SK-N-SH (cell line): ENCODE data around the gene MACROD2.

Experiments
- CHD2 ChIP-seq: fragments of 150-350 bp; IDR thresholded peaks from 2 replicates; pipeline ENCODE4 v1.6.1; 2018; ENCODE audit warnings: low read length; ENCODE audit not compliant: partially characterized antibody
- CTCF ChIP-seq: fragments of 200-600 bp; sonication (generic); IDR thresholded peaks from 2 replicates; pipeline ENCODE4 v1.6.1; 2017; ENCODE audit warnings: antibody characterized with exemption, mild to moderate bottlenecking, moderate library complexity
- ELF1 ChIP-seq: IDR thresholded peaks from 2 replicates; pipeline ENCODE4 v1.4.0; 2012
- EP300 ChIP-seq, 2 experiments: IDR thresholded peaks; 2 replicates each; pipeline versions ENCODE4 v1.4.0 to v1.6.1; 2012; ENCODE audit warnings: borderline replicate concordance in 1 of 2, low read depth in 1 of 2, low read length in 1 of 2
- FOXJ3 ChIP-seq: sonication (generic); formaldehyde crosslinking; IDR thresholded peaks from 2 replicates; pipeline ENCODE4 v1.5.1; 2020; ENCODE audit warnings: mild to moderate bottlenecking, missing genetic modification reagents
- POLR2AphosphoS5 ChIP-seq: IDR thresholded peaks from 2 replicates; pipeline ENCODE4 v1.6.1; 2012; ENCODE audit warnings: low read depth, low read length
- RAD21 ChIP-seq: IDR thresholded peaks from 2 replicates; pipeline ENCODE4 v1.6.1; 2012; ENCODE audit warnings: mild to moderate bottlenecking, low read length
- RCOR1 ChIP-seq: fragments of 150-350 bp; IDR thresholded peaks from 2 replicates; pipeline ENCODE4 v1.6.1; 2017; ENCODE audit warnings: antibody characterized with exemption, low read length
- SMC3 ChIP-seq: IDR thresholded peaks from 2 replicates; pipeline ENCODE4 v1.6.1; 2012; ENCODE audit warnings: low read depth, low read length, improper control_type of control experiment
- USF2 ChIP-seq: fragments of 150-350 bp; IDR thresholded peaks from 2 replicates; pipeline ENCODE4 v1.6.1; 2017; ENCODE audit warnings: antibody characterized with exemption, low read length, low read depth, borderline replicate concordance
- ZBTB33 ChIP-seq: IDR thresholded peaks from 2 replicates; pipeline ENCODE4 v1.4.0; 2012; ENCODE audit warnings: low read depth, borderline replicate concordance
- TF ChIP-seq, protein P1 (sequence below): IDR thresholded peaks from 2 replicates; pipeline ENCODE4 v1.6.1; 2012; ENCODE audit warnings: mild to moderate bottlenecking, low read depth, low read length, moderate library complexity

- TF ChIP-seq CTCF = no peak
- TF ChIP-seq POLR2AphosphoS5 = no peak
- TF ChIP-seq, protein P1, sequence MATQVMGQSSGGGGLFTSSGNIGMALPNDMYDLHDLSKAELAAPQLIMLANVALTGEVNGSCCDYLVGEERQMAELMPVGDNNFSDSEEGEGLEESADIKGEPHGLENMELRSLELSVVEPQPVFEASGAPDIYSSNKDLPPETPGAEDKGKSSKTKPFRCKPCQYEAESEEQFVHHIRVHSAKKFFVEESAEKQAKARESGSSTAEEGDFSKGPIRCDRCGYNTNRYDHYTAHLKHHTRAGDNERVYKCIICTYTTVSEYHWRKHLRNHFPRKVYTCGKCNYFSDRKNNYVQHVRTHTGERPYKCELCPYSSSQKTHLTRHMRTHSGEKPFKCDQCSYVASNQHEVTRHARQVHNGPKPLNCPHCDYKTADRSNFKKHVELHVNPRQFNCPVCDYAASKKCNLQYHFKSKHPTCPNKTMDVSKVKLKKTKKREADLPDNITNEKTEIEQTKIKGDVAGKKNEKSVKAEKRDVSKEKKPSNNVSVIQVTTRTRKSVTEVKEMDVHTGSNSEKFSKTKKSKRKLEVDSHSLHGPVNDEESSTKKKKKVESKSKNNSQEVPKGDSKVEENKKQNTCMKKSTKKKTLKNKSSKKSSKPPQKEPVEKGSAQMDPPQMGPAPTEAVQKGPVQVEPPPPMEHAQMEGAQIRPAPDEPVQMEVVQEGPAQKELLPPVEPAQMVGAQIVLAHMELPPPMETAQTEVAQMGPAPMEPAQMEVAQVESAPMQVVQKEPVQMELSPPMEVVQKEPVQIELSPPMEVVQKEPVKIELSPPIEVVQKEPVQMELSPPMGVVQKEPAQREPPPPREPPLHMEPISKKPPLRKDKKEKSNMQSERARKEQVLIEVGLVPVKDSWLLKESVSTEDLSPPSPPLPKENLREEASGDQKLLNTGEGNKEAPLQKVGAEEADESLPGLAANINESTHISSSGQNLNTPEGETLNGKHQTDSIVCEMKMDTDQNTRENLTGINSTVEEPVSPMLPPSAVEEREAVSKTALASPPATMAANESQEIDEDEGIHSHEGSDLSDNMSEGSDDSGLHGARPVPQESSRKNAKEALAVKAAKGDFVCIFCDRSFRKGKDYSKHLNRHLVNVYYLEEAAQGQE = no peak
- TF ChIP-seq SMC3 = no peak
- TF ChIP-seq ZBTB33 = no peak
- no peak for TF ChIP-seq RAD21
- TF ChIP-seq ELF1 = no peak
- no peak for TF ChIP-seq EP300 (IDR thresholded peaks at IDR 0.05; ENCODE audit: borderline replicate concordance in 1 of 2, low read depth in 1 of 2, low read length in 1 of 2)
- no peak for TF ChIP-seq RCOR1
- no peak for TF ChIP-seq USF2
- TF ChIP-seq CHD2 = no peak
- no peak for TF ChIP-seq FOXJ3
Measured at GRCh38 chr20:14937021-14937420, 941.7 kb downstream of the MACROD2 start.
